ENCODE results near the gene OR4D2. TPM values are rescaled to one million over a fixed set of nuclear protein-coding genes. Genes with fewer than 3 reads are reported as not detected.

The OR4D2 gene
- total and polyA plus RNA-seq, 2 of the 8 experiments (the other 6 are each of a cell fraction or from before 2014, with no cell fraction given), result not detected

DNA sequence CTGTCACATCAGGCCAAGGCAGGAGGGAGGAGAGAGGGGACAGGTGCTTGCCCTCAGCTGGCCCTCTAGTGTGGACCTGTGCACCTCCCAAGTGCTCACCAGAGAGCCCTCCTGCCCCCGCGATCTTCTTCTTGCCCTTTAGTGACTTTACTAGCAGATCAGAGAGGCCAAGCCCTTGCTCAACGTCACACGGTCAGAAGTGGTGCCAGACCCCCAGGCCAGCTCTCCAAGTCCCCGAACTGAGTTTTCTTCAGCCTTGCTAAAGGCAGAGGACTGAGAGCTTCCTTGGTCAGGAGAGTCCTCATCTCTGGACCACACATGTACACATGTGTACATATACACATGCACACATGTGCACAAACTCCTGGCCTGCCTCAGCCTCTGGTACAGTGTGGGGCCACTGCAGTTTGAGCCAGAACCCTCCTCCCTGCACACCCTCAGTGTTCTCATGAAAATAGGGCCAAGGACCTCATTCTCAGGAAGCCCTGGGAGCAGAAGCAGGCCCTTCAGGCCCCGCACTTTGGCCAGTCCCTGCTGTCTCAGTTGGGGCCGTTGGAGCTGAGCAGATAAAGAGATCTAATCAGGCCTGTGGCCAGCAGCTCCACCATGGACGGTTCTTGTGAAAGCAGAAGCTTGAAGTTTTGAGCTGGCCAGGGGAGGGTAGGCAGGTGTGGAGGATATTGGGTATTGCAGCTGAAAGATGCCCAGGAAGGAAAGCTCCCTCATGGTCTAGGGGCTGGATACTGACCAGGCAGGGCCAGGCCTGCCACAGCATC, 18.4 kb downstream of the OR4D2 start:
- Histone ChIP-seq H2BK12ac (ENCODE audit: low read depth, low read length) (no peak overlapping the region), H3K56ac (replicated peaks; ENCODE audit: insufficient read length, low read depth, low read length) (no peak overlapping the region), H4K8ac (ENCODE audit: extremely low read depth, insufficient read depth, low read length) (peak overlapping the region; percentile 45; the same call in 1 of the 2 replicates), H2BK120ac (replicated peaks; ENCODE audit: low read depth, low read length) (no peak overlapping the region), H2BK20ac (ENCODE audit: low read length) (no peak overlapping the region), H3K9me3 (ENCODE audit: insufficient read depth in 2 of 2, low read depth in 1 of 2, low read length in 1 of 2) (no peaks in the 10 kb centered on the region), H4K20me1 (replicated peaks in 1 of 2; ENCODE audit: control insufficient read depth in 1 of 2, insufficient read depth in 2 of 2, low read length in 2 of 2) (no peaks in the 10 kb centered on the region), H2AK5ac (ENCODE audit: low read depth, low read length) (no peak overlapping the region), H3K36me3 (ENCODE audit: control insufficient read depth in 2 of 4, insufficient read depth in 4 of 4, low read length in 3 of 4) (no peaks in the 10 kb centered on the region), H3K27me3 (replicated peaks in 1 of 4; ENCODE audit: control insufficient read depth in 3 of 4, extremely low read depth in 1 of 4, insufficient read depth in 3 of 4, low read length in 3 of 4) (peaks cover 0 to 4% (median 0%) of the 10 kb centered on the region in 4 experiments; a peak in 1 of 7 replicates), H2BK15ac (ENCODE audit: low read length) (peak overlapping the region; percentile 78; the same call in 1 of the 2 replicates), H3K9ac (replicated peaks in 1 of 4; ENCODE audit: extremely low read depth in 1 of 4, low read depth in 3 of 4, low read length in 3 of 4) (no peak overlapping the region; a peak in 1 of 7 replicates), H3K79me1 (ENCODE audit: low read depth, low read length) (no peaks in the 10 kb centered on the region), H3K14ac (ENCODE audit: insufficient read length) (no peak overlapping the region), H4K91ac (replicated peaks; ENCODE audit: insufficient read length, low read length) (no peak overlapping the region), H3K27ac (ENCODE audit: low read depth, low read length) (no peak overlapping the region), H3K23ac (ENCODE audit: insufficient read length) (no peak overlapping the region), H2AFZ (ENCODE audit: low read length) (no peak overlapping the region), H3K4ac (replicated peaks; ENCODE audit: insufficient read length, low read depth, low read length) (no peak overlapping the region), H2BK5ac (ENCODE audit: low read depth, low read length) (no peak overlapping the region), H3K4me2 (ENCODE audit: insufficient read depth in 1 of 2, low read depth in 2 of 2, low read length in 2 of 2) (no peak overlapping the region), H3K79me2 (ENCODE audit: control insufficient read depth in 1 of 2, insufficient read depth in 2 of 2, low read length in 2 of 2) (no peaks in the 10 kb centered on the region), H4K5ac (ENCODE audit: insufficient read length, low read depth, low read length) (no peak overlapping the region), H3K18ac (ENCODE audit: extremely low read depth, low read length) (no peak overlapping the region), H3K23me2 (ENCODE audit: low read depth, low read length) (no peaks in the 10 kb centered on the region; the same call in 1 of the 2 replicates), H3K4me1 (replicated peaks in 1 of 4; ENCODE audit: control insufficient read depth in 3 of 4, insufficient read depth in 4 of 4, low read length in 3 of 4) (peaks cover 0 to 5% (median 0%) of the 10 kb centered on the region in 4 experiments; a peak in 1 of 7 replicates), H3K4me3 (ENCODE audit: extremely low read depth in 1 of 4, insufficient read depth in 2 of 4, low read depth in 3 of 4, low read length in 4 of 4) (no peak overlapping the region)
- CTCF ChIA-PET (ENCODE audit: partially characterized antibody), result interaction anchor here (0.7 to 3.0 kb wide), 8 partner anchors 9 to 119 kb away, joined by 3 to 14 read pairs (median 4); no protein-coding TSS in a partner anchor
- 89% methylated on average over 8 of the region's 8 CpGs; no CpG with 5 or more reads in 1 of the 2 experiments for WGBS, 2 experiments (ENCODE audit: extremely low coverage in 1 of 2, insufficient coverage in 1 of 2, insufficient read length in 1 of 2, insufficient replicate concordance in 2 of 2, low coverage in 1 of 2, low lambda C conversion rate in 2 of 2, missing lambda C conversion rate in 1 of 2)
- no peak for TF ChIP-seq RBBP5 (IDR thresholded peaks at IDR 0.05; ENCODE audit: borderline replicate concordance, low read depth, low read length)
- no peak for TF ChIP-seq GTF2F1 (IDR thresholded peaks at IDR 0.05; ENCODE audit: borderline replicate concordance, low read depth, low read length)
- TF ChIP-seq SP2 (IDR thresholded peaks at IDR 0.05; ENCODE audit: low read length), result no peak
- no peak for TF ChIP-seq KDM4A (IDR thresholded peaks at IDR 0.05; ENCODE audit: low read depth, low read length, severe bottlenecking)
- no peak for TF ChIP-seq CBX5 (IDR thresholded peaks at IDR 0.05; ENCODE audit: low read depth, low read length)
- no peak for TF ChIP-seq CHD1 (IDR thresholded peaks at IDR 0.05; ENCODE audit: low read depth, low read length)
- no peak for TF ChIP-seq SP4 (IDR thresholded peaks at IDR 0.05; ENCODE audit: low read length)
- TF ChIP-seq, protein P1, sequence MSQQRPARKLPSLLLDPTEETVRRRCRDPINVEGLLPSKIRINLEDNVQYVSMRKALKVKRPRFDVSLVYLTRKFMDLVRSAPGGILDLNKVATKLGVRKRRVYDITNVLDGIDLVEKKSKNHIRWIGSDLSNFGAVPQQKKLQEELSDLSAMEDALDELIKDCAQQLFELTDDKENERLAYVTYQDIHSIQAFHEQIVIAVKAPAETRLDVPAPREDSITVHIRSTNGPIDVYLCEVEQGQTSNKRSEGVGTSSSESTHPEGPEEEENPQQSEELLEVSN (IDR thresholded peaks at IDR 0.05), result no peak
- TF ChIP-seq CEBPB (IDR thresholded peaks at IDR 0.05; ENCODE audit: low read depth, low read length), result no peak
- TF ChIP-seq RXRA (IDR thresholded peaks at IDR 0.05; ENCODE audit: insufficient read depth, low read depth, low read length), result no peak
- TF ChIP-seq GABPA (IDR thresholded peaks at IDR 0.05; ENCODE audit: borderline replicate concordance, insufficient read depth, low read length), result no peak
- TF ChIP-seq SAP30 (IDR thresholded peaks at IDR 0.05; ENCODE audit: insufficient read depth, insufficient replicate concordance, low read length), result no peak
- DNase-seq (ENCODE audit: low read depth in 1 of 2, low spot score in 2 of 2) (no peak), FAIRE-seq (no peak)
- POLR2A ChIA-PET (ENCODE audit: partially characterized antibody), result interaction anchor here (1.2 kb wide), 1 partner anchor 28 kb away, joined by 3 read pairs; no protein-coding TSS in a partner anchor
